Islet of Langerhans (tissue), 1 donor: ENCODE measurements around the gene HOXA13.

Experiments used
- FAIRE-seq: peaks from one replicate; lab custom pipeline; 2011; peaks lifted over from hg19 to GRCh38; lab: Jason Lieb, UNC

The HOXA13 gene

GRCh38 chr7:27207348-27207985 is 7.6 kb upstream of the HOXA13 start:
- FAIRE-seq: no peak

GRCh38 chr7:27205325-27206280 is 5.7 kb upstream of the HOXA13 start:
- FAIRE-seq: no peak

GRCh38 chr7:27204851-27205322 is 5.0 kb upstream of the HOXA13 start:
- no peak for FAIRE-seq

- no peak for FAIRE-seq
Observed at GRCh38 chr7:27203964-27204594, 4.2 kb upstream of the HOXA13 start.

GRCh38 chr7:27203365-27203953 is 3.6 kb upstream of the HOXA13 start:
- FAIRE-seq: no peak

GRCh38 chr7:27202862-27203134 is 2.9 kb upstream of the HOXA13 start:
- FAIRE-seq: no peak

- no peak for FAIRE-seq
Observed at GRCh38 chr7:27202018-27202861, 2.3 kb upstream of the HOXA13 start.

- FAIRE-seq: no peak
Observed at GRCh38 chr7:27201580-27202017, 1.7 kb upstream of the HOXA13 start.

- FAIRE-seq: no peak
Observed at GRCh38 chr7:27200761-27201579, 1.1 kb upstream of the HOXA13 start.

GRCh38 chr7:27198871-27199801 is 755 bp downstream of the HOXA13 start:
- FAIRE-seq: no peak

- FAIRE-seq: no peak
Observed at GRCh38 chr7:27198138-27198841, 1.6 kb downstream of the HOXA13 start.

- no peak for FAIRE-seq
Observed at GRCh38 chr7:27197137-27198042, 2.5 kb downstream of the HOXA13 start.

- peak; percentile 95 for FAIRE-seq
Observed at GRCh38 chr7:27196287-27196767, 3.6 kb downstream of the HOXA13 start.

GRCh38 chr7:27194686-27195379 is 5.1 kb downstream of the HOXA13 start:
- no peak for FAIRE-seq

- no peak for FAIRE-seq
Observed at GRCh38 chr7:27194002-27194352, 5.9 kb downstream of the HOXA13 start.

- FAIRE-seq: no peak
Observed at GRCh38 chr7:27193335-27194001, 6.4 kb downstream of the HOXA13 start.
